HG03159 (cell line): ENCODE measurements around the gene DOCK4.

ENCODE experiments used
- ATAC-seq: cut with Tn5 transposase; IDR thresholded peaks from one replicate; pipeline ENCODE4 v1.9.1; 2021; ENCODE audit warnings: mild to moderate bottlenecking, moderate library complexity; ENCODE audit not compliant: unreplicated experiment

Gene DOCK4

GRCh38 chr7:111710839-111711380 lies 495.3 kb downstream of the DOCK4 start:
- no peak for ATAC-seq

GRCh38 chr7:111708072-111708471 lies 498.1 kb downstream of the DOCK4 start:
- ATAC-seq: no peak

- ATAC-seq: no peak
Measured at GRCh38 chr7:111705807-111706206, 500.4 kb downstream of the DOCK4 start.

GRCh38 chr7:111697771-111698170 lies 508.4 kb downstream of the DOCK4 start:
- no peak for ATAC-seq

GRCh38 chr7:111694376-111694775 lies 511.8 kb downstream of the DOCK4 start:
- ATAC-seq: no peak

- ATAC-seq: no peak
Measured at GRCh38 chr7:111690364-111691111, 515.7 kb downstream of the DOCK4 start.

GRCh38 chr7:111685349-111685748 lies 520.9 kb downstream of the DOCK4 start:
- ATAC-seq: no peak

- ATAC-seq: no peak
Measured at GRCh38 chr7:111682588-111683340, 523.4 kb downstream of the DOCK4 start.

GRCh38 chr7:111681242-111681641 lies 525.0 kb downstream of the DOCK4 start:
- ATAC-seq: no peak

GRCh38 chr7:111678986-111679385 lies 527.2 kb downstream of the DOCK4 start:
- ATAC-seq: no peak

GRCh38 chr7:111678281-111678680 lies 527.9 kb downstream of the DOCK4 start:
- no peak for ATAC-seq

- ATAC-seq: no peak
Measured at GRCh38 chr7:111677848-111678247, 528.4 kb downstream of the DOCK4 start.

GRCh38 chr7:111676811-111677210 lies 529.4 kb downstream of the DOCK4 start:
- no peak for ATAC-seq
